Ovary (tissue), 3 donors: ENCODE data around the gene LSR.

Source experiments
- EP300 ChIP-seq: sonication (generic); formaldehyde crosslinking; IDR thresholded peaks from one replicate; pipeline ENCODE4 v1.6.1; 2017; ENCODE audit warnings: antibody characterized with exemption
- POLR2A ChIP-seq: fragments of 450-650 bp; IDR thresholded peaks from one replicate; pipeline ENCODE4 v1.6.1; 2017; ENCODE audit warnings: antibody characterized with exemption, mild to moderate bottlenecking, moderate library complexity
- TF ChIP-seq, protein P1 (sequence below), 3 donors: fragments of 450-650 bp in 2 of 3; fragments of 200-600 bp in 1 of 3; IDR thresholded peaks; one replicate each; pipeline versions ENCODE4 v1.5.1 to v1.8.0; 2016 to 2022; ENCODE audit warnings: antibody characterized with exemption in 3 of 3, mild to moderate bottlenecking in 1 of 3
- donor health status: DM: no; HTN: no; CAD: no.

DNA sequence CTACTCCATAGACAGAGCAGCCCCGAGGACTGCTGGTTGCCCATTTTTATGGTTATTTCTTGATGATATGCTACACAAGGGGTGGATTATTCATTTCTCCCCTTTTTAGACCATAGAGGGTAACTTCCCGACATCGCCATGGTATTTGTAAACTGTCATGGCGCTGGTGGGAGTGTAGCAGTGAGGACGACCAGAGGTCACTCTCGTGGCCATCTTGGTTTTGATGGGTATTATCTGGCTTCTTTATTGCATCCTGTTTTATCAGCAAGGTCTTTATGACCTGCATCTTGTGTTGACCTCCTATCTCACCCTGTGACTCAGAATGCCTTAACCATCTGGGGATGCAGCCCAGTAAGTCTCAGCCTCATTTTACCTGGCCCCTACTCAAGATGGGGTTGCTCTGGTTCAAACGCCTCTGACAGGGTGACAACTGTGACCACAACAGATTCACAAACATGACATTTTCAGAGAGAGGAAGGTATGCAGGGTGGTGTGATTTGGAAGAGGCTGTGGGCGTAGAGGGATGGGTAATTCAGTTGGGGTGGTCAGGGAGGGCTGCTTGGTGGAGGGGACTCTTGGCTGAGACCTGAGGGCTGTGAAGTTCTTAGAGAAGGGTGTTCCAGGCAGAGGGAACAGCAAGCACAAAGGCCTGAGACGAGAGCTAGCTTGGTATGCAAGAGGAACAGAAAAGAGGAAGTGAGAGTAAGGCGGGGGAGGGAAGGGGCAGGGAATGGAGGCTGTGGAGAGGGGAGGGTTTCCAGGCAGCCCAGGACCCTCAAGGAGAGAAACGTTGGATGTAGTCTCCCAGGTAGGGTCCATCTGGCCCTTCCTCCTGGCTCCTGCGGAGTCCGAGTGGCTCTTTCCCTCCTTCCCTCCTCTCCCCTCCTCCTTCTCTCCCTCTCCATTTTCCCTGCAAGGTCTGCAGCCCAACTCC, 43.7 kb upstream of the LSR start:
- TF ChIP-seq, protein P1, sequence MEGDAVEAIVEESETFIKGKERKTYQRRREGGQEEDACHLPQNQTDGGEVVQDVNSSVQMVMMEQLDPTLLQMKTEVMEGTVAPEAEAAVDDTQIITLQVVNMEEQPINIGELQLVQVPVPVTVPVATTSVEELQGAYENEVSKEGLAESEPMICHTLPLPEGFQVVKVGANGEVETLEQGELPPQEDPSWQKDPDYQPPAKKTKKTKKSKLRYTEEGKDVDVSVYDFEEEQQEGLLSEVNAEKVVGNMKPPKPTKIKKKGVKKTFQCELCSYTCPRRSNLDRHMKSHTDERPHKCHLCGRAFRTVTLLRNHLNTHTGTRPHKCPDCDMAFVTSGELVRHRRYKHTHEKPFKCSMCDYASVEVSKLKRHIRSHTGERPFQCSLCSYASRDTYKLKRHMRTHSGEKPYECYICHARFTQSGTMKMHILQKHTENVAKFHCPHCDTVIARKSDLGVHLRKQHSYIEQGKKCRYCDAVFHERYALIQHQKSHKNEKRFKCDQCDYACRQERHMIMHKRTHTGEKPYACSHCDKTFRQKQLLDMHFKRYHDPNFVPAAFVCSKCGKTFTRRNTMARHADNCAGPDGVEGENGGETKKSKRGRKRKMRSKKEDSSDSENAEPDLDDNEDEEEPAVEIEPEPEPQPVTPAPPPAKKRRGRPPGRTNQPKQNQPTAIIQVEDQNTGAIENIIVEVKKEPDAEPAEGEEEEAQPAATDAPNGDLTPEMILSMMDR (IDR thresholded peaks at IDR 0.05), result no peak
- TF ChIP-seq EP300, result no peak
- TF ChIP-seq POLR2A, result no peak
